GM23338 (cell line): ENCODE data around the gene UBQLN4. TPM values are rescaled to one million over a fixed set of nuclear protein-coding genes. Genes with fewer than 3 reads are reported as not detected.
A peak's percentile ranks its signal among the peaks of the same experiment; 100 is the strongest.

ENCODE experiments used
- ATAC-seq: fragments of 200-7000 bp; cut with Tn5 transposase; 3 replicates; pipeline ENCODE4 v1.9.1; 2020
- DNase-seq: peaks from one replicate; pipeline ENCODE4 v3.0.0-alpha.2; 2015; ENCODE audit warnings: low spot score
- H2AFZ ChIP-seq: fragments of 200-600 bp; sonication (generic); 2 replicates; pipeline ENCODE4 v1.8.0; 2016; ENCODE audit warnings: antibody characterized with exemption, mild to moderate bottlenecking, moderate library complexity
- H3F3A ChIP-seq: fragments of 200-600 bp; sonication (generic); replicated peaks from 2 replicates; pipeline ENCODE4 v1.8.0; 2017; ENCODE audit warnings: antibody characterized with exemption, mixed run types, low read depth
- H3K27ac ChIP-seq: fragments of 200-600 bp; sonication (generic); 2 replicates; pipeline ENCODE4 v1.6.1; 2016; ENCODE audit warnings: low read depth
- H3K27me3 ChIP-seq: fragments of 200-600 bp; sonication (generic); 2 replicates; pipeline ENCODE4 v1.8.0; 2016; ENCODE audit warnings: mild to moderate bottlenecking, mixed run types, moderate library complexity; ENCODE audit not compliant: insufficient read depth
- H3K36me3 ChIP-seq: fragments of 200-600 bp; sonication (generic); 2 replicates; pipeline ENCODE4 v1.8.0; 2016; ENCODE audit warnings: mild to moderate bottlenecking; ENCODE audit not compliant: insufficient read depth
- H3K4me1 ChIP-seq: fragments of 200-600 bp; sonication (generic); 2 replicates; pipeline ENCODE4 v1.8.0; 2016; ENCODE audit warnings: mild to moderate bottlenecking, moderate library complexity; ENCODE audit not compliant: insufficient read depth
- H3K4me2 ChIP-seq: fragments of 200-600 bp; sonication (generic); 2 replicates; pipeline ENCODE4 v1.7.1; 2017; ENCODE audit warnings: mixed run types
- H3K4me3 ChIP-seq: fragments of 200-600 bp; sonication (generic); 2 replicates; pipeline ENCODE4 v1.6.1; 2016; ENCODE audit warnings: mixed run types
- H3K79me2 ChIP-seq: fragments of 200-600 bp; sonication (generic); replicated peaks from 2 replicates; pipeline ENCODE4 v1.8.0; 2017; ENCODE audit warnings: mild to moderate bottlenecking; ENCODE audit not compliant: insufficient read depth
- H3K9me2 ChIP-seq: fragments of 200-600 bp; sonication (generic); 2 replicates; pipeline ENCODE4 v1.8.0; 2017; ENCODE audit not compliant: insufficient read depth
- H4K20me1 ChIP-seq: fragments of 200-600 bp; sonication (generic); replicated peaks from 2 replicates; pipeline ENCODE4 v1.8.0; 2017; ENCODE audit warnings: mild to moderate bottlenecking; ENCODE audit not compliant: insufficient read depth
- H3K27ac Mint-ChIP-seq: 2 replicates; pipeline ENCODE4 v1.8.0; 2020; ENCODE audit warnings: inconsistent platforms, mild to moderate bottlenecking, moderate library complexity, mixed read lengths
- H3K27me3 Mint-ChIP-seq: 3 replicates; pipeline ENCODE4 v1.8.0; 2022; ENCODE audit warnings: low read depth, mild to moderate bottlenecking, moderate library complexity, mixed read lengths, inconsistent platforms; ENCODE audit not compliant: insufficient read depth, poor library complexity
- H3K36me3 Mint-ChIP-seq: 3 replicates; pipeline ENCODE4 v1.8.0; 2021; ENCODE audit warnings: low read depth, mild to moderate bottlenecking, inconsistent platforms, moderate library complexity, mixed read lengths
- H3K4me1 Mint-ChIP-seq: 3 replicates; pipeline ENCODE4 v1.8.0; 2020; ENCODE audit warnings: mild to moderate bottlenecking, inconsistent platforms, mixed read lengths
- H3K4me3 Mint-ChIP-seq: 3 replicates; pipeline ENCODE4 v1.8.0; 2021; ENCODE audit warnings: moderate library complexity, mild to moderate bottlenecking, inconsistent platforms, mixed read lengths
- H3K9me3 Mint-ChIP-seq: 3 replicates; pipeline ENCODE4 v1.8.0; 2020; ENCODE audit warnings: moderate library complexity, mild to moderate bottlenecking, inconsistent platforms, mixed read lengths
- CREB1 ChIP-seq: fragments of 250-450 bp; sonication (Bioruptor Pico); IDR thresholded peaks from 2 replicates; pipeline ENCODE4 v1.5.0; 2020; ENCODE audit warnings: low read depth, mild to moderate bottlenecking, moderate library complexity
- EZH2 ChIP-seq: fragments of 200-600 bp; sonication (generic); IDR thresholded peaks from one replicate; pipeline ENCODE4 v1.8.0; 2017; ENCODE audit warnings: antibody characterized with exemption, mild to moderate bottlenecking, low read depth; ENCODE audit not compliant: unreplicated experiment
- EZH2phosphoT487 ChIP-seq: fragments of 200-600 bp; sonication (generic); IDR thresholded peaks from one replicate; pipeline ENCODE4 v1.8.1; 2018; ENCODE audit warnings: antibody characterized with exemption; ENCODE audit not compliant: unreplicated experiment
- JUNB ChIP-seq: IDR thresholded peaks from one replicate; pipeline ENCODE4 v1.6.1; 2016; ENCODE audit warnings: antibody characterized with exemption; ENCODE audit not compliant: unreplicated experiment
- NANOG ChIP-seq: IDR thresholded peaks from 2 replicates; pipeline ENCODE4 v1.6.1; 2016; ENCODE audit warnings: antibody characterized with exemption, borderline replicate concordance
- POLR2AphosphoS5 ChIP-seq: IDR thresholded peaks from 2 replicates; pipeline ENCODE4 v1.6.1; 2016; ENCODE audit warnings: antibody characterized with exemption, low read depth
- REST ChIP-seq: IDR thresholded peaks from one replicate; pipeline ENCODE4 v1.6.1; 2018; ENCODE audit warnings: antibody characterized with exemption; ENCODE audit not compliant: unreplicated experiment
- STAT1 ChIP-seq: IDR thresholded peaks from one replicate; pipeline ENCODE4 v1.6.1; 2016; ENCODE audit warnings: antibody characterized with exemption; ENCODE audit not compliant: unreplicated experiment
- ZNF114 ChIP-seq: fragments of 250-450 bp; sonication (Bioruptor Pico); IDR thresholded peaks from 2 replicates; pipeline ENCODE4 v1.5.0; 2020; ENCODE audit warnings: mild to moderate bottlenecking, moderate library complexity
- ZNF331 ChIP-seq: fragments of 250-450 bp; sonication (Bioruptor Pico); IDR thresholded peaks from 2 replicates; pipeline ENCODE4 v1.5.0; 2020; ENCODE audit warnings: low read depth, mild to moderate bottlenecking, moderate library complexity
- ZNF462 ChIP-seq: fragments of 250-450 bp; sonication (Bioruptor Pico); IDR thresholded peaks from 2 replicates; pipeline ENCODE4 v1.5.0; 2020; ENCODE audit warnings: mild to moderate bottlenecking, moderate library complexity
- polyA plus RNA-seq: library from polyadenylated mRNA; unstranded; fragments of >200 nt; fragmentation: Nextera tagmentation; extraction: Ambion mirVana; gene quantifications from 2 replicates; pipeline ENCODE4 v1.2.1, GENCODE V29; 2016
- total RNA-seq: library from RNA; depleted of rRNA; stranded (reverse); fragments of >200 nt; shearing (Covaris generic); gene quantifications from 2 replicates; pipeline ENCODE4 v1.2.3, GENCODE V29; 2014
- TF ChIP-seq, protein P1 (sequence below), 2 experiments: fragments of 200-600 bp in 1 of 2; sonication (generic) in 1 of 2; conservative IDR thresholded peaks; 2 replicates each; pipeline versions ENCODE4 v1.5.1 to v1.6.1; 2016 to 2017; ENCODE audit warnings: antibody characterized with exemption in 2 of 2, low read depth in 2 of 2, mild to moderate bottlenecking in 2 of 2, moderate library complexity in 1 of 2
- TF ChIP-seq, protein P2 (sequence below): IDR thresholded peaks from 2 replicates; pipeline ENCODE4 v1.6.1; 2016; ENCODE audit warnings: antibody characterized with exemption

The UBQLN4 gene
- total and polyA plus RNA-seq, 2 experiments from 2014 or later: 10.0 to 30.5 TPM

GRCh38 chr1:156054500-156055280, 1.1 kb upstream of the UBQLN4 start, which contains the start of gene LAMTOR2:
Gene LAMTOR2 (plus strand): TSS chr1:156054782. CDS start chr1:156054890, 108 bp downstream.
- ATAC-seq (peak; percentile 75), DNase-seq (peak; percentile 100)
- Histone ChIP-seq H3K4me1 (peaks cover 12% of the 10 kb centered on the region; the same call in 1 of the 2 replicates), H3K27ac (peak within 1 kb of the TSS; percentile 99), H3K36me3 (no peaks in the 10 kb centered on the region), H4K20me1 (peaks cover 12% of the 10 kb centered on the region), H3F3A (peaks cover 21% of the 10 kb centered on the region), H3K4me3 (peak within 1 kb of the TSS; percentile 93), H3K27me3 (no peaks in the 10 kb centered on the region), H3K79me2 (peaks cover 32% of the 10 kb centered on the region), H2AFZ (peak within 1 kb of the TSS; percentile 96), H3K4me2 (peak within 1 kb of the TSS; percentile 97), H3K9me2 (no peaks in the 10 kb centered on the region)
- peaks cover 43% of the 10 kb centered on the region for H3K36me3 Mint-ChIP-seq
- peaks cover 17% of the 10 kb centered on the region for H3K27me3 Mint-ChIP-seq
- peak within 1 kb of the TSS; percentile 97 for H3K27ac Mint-ChIP-seq
- peak within 1 kb of the TSS; percentile 99 for H3K4me3 Mint-ChIP-seq
- TF ChIP-seq NANOG: no peak
- no peak for TF ChIP-seq ZNF462 (CRISPR knock-in tag)
- TF ChIP-seq ZNF331 (CRISPR knock-in tag): no peak
- no peak for TF ChIP-seq JUNB
- no peak for TF ChIP-seq REST
- peak; percentile 93 for TF ChIP-seq POLR2AphosphoS5
- TF ChIP-seq, protein P1, sequence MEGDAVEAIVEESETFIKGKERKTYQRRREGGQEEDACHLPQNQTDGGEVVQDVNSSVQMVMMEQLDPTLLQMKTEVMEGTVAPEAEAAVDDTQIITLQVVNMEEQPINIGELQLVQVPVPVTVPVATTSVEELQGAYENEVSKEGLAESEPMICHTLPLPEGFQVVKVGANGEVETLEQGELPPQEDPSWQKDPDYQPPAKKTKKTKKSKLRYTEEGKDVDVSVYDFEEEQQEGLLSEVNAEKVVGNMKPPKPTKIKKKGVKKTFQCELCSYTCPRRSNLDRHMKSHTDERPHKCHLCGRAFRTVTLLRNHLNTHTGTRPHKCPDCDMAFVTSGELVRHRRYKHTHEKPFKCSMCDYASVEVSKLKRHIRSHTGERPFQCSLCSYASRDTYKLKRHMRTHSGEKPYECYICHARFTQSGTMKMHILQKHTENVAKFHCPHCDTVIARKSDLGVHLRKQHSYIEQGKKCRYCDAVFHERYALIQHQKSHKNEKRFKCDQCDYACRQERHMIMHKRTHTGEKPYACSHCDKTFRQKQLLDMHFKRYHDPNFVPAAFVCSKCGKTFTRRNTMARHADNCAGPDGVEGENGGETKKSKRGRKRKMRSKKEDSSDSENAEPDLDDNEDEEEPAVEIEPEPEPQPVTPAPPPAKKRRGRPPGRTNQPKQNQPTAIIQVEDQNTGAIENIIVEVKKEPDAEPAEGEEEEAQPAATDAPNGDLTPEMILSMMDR (conservative IDR thresholded peaks at IDR 0.05; ENCODE audit: low read depth in 2 of 2): 0 out of 4 replicates have a peak, but pooled peaks of 1 of the 2 experiments have one; percentile 4
- peak; percentile 70 for TF ChIP-seq CREB1 (CRISPR knock-in tag)
- no peak for TF ChIP-seq EZH2phosphoT487
- TF ChIP-seq EZH2: no peak
- TF ChIP-seq, protein P2, sequence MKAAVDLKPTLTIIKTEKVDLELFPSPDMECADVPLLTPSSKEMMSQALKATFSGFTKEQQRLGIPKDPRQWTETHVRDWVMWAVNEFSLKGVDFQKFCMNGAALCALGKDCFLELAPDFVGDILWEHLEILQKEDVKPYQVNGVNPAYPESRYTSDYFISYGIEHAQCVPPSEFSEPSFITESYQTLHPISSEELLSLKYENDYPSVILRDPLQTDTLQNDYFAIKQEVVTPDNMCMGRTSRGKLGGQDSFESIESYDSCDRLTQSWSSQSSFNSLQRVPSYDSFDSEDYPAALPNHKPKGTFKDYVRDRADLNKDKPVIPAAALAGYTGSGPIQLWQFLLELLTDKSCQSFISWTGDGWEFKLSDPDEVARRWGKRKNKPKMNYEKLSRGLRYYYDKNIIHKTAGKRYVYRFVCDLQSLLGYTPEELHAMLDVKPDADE: peak; percentile 99
- TF ChIP-seq ZNF114: no peak
- no peak for TF ChIP-seq STAT1
- no peaks in the 10 kb centered on the region; the same call in 2 of the 3 replicates for H3K9me3 Mint-ChIP-seq
- peaks cover 22% of the 10 kb centered on the region for H3K4me1 Mint-ChIP-seq
